Testis (tissue), 3 donors: ENCODE data around the gene ILKAP. TPM values are rescaled to one million over a fixed set of nuclear protein-coding genes. Genes with fewer than 3 reads are reported as not detected.

Experiments
- DNase-seq: peaks from one replicate; pipeline ENCODE4 v3.0.0-alpha.2; 2019
- H3K27ac ChIP-seq, 2 donors: fragments of 200-600 bp; sonication (generic); one replicate each; pipeline ENCODE4 v1.5.1; 2019
- H3K27me3 ChIP-seq: fragments of 200-600 bp; sonication (generic); one replicate; pipeline ENCODE4 v1.5.1; 2019
- H3K36me3 ChIP-seq: fragments of 200-600 bp; sonication (generic); one replicate; pipeline ENCODE4 v1.5.1; 2017; ENCODE audit warnings: low read depth; ENCODE audit errors: missing control alignments
- H3K4me1 ChIP-seq: fragments of 200-600 bp; sonication (generic); one replicate; pipeline ENCODE4 v1.5.1; 2019
- H3K4me3 ChIP-seq, 2 donors: fragments of 200-600 bp; sonication (generic); one replicate each; pipeline ENCODE4 v1.5.1; 2017 to 2019
- H3K9me3 ChIP-seq: fragments of 200-600 bp; sonication (generic); one replicate; pipeline ENCODE4 v1.5.1; 2017
- POLR2A ChIP-seq: fragments of 450-650 bp; IDR thresholded peaks from one replicate; pipeline ENCODE4 v1.6.1; 2017; ENCODE audit warnings: antibody characterized with exemption, mild to moderate bottlenecking, moderate library complexity
- WGBS, 2 donors: methylation state at CpG; one replicate each; pipeline ENCODE4 v1.1.5; 2018; 5-methylcytosine and 5-hydroxymethylcytosine counted together
- intact Hi-C: fragments of 100-400 bp; cut with DNase I; formaldehyde crosslinking; loops from one replicate; pipeline ENCODE4 v1.15.1; 2023; ENCODE audit warnings: low total_unique reads
- polyA plus RNA-seq: library from polyadenylated mRNA; stranded (reverse); fragments of 350-450 nt; fragmentation: Illumina TruSeq; extraction: RNeasy Lipid Tissue Mini Kit (QIAGEN cat#74804); gene quantifications from one replicate; pipeline ENCODE4 v1.2.3, GENCODE V29; 2014; ENCODE audit warnings: low read depth, low replicate concordance; ENCODE audit not compliant: insufficient read depth
- total RNA-seq, 2 donors: library from RNA; depleted of rRNA; stranded (reverse); fragments of >200 nt; gene quantifications; one replicate each; pipeline ENCODE4 v1.2.3, GENCODE V29; 2016
- TF ChIP-seq, protein P1 (sequence below), 3 experiments: fragments of 450-650 bp in 2 of 3; fragments of 200-600 bp in 1 of 3; sonication (generic) in 1 of 3; IDR thresholded peaks; one replicate each; pipeline ENCODE4 v1.5.1; 2016 to 2019; ENCODE audit warnings: antibody characterized with exemption in 3 of 3, mild to moderate bottlenecking in 2 of 3, moderate library complexity in 1 of 3

ILKAP gene
- total and polyA plus RNA-seq, 3 donors from 2014 or later: 44.8 to 65.3 (median 59.8) TPM

DNA sequence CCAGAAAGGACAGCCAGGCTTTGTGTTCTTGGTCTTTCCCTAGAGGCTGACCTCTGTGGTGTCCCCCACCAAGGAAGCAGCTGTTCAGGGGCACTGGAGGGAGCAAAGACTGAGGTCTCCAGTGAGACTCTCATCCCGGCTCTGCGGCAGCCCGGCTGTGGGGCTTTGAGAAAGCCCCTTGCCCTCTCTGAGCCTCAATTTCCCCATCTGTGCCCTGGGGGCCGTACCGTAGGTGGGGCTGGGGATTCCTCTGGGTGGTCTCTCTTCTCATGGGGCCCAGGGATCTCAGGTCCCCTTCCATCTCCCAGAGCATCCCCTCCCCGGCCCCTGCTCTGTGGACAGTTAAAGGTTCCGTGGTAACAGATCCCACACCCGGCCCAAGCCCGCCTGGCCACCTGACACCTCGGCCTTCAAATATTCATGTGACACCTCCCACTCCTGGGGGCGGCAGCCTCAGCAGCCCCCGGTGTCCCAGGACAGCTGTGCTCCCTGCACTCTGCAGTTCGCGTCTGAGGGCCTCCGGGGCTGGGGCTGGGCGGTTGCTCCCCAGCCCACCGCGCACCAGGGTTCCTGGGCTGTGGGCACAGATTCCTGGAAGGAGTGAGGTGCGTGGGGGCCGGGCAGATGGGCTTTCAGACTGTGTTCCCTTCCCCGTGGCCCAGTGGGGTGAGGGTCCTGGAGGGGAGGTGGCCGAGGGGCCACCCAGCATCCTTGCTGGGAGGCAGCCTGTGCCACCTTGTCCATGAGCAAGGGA is 80.1 kb downstream of the ILKAP start:
- H3K27ac ChIP-seq: no peak overlapping the region
- H3K9me3 ChIP-seq: no peaks in the 10 kb centered on the region
- 74 to 78% methylated on average over 14 to 19 of the region's 22 CpGs for WGBS, 2 donors
- DNase-seq: no peak
- peaks cover 2% of the 10 kb centered on the region for H3K4me1 ChIP-seq
- H3K27me3 ChIP-seq: no peaks in the 10 kb centered on the region
- no peaks in the 10 kb centered on the region for H3K36me3 ChIP-seq
- H3K4me3 ChIP-seq: no peak overlapping the region
- no peak for TF ChIP-seq POLR2A
- TF ChIP-seq, protein P1, sequence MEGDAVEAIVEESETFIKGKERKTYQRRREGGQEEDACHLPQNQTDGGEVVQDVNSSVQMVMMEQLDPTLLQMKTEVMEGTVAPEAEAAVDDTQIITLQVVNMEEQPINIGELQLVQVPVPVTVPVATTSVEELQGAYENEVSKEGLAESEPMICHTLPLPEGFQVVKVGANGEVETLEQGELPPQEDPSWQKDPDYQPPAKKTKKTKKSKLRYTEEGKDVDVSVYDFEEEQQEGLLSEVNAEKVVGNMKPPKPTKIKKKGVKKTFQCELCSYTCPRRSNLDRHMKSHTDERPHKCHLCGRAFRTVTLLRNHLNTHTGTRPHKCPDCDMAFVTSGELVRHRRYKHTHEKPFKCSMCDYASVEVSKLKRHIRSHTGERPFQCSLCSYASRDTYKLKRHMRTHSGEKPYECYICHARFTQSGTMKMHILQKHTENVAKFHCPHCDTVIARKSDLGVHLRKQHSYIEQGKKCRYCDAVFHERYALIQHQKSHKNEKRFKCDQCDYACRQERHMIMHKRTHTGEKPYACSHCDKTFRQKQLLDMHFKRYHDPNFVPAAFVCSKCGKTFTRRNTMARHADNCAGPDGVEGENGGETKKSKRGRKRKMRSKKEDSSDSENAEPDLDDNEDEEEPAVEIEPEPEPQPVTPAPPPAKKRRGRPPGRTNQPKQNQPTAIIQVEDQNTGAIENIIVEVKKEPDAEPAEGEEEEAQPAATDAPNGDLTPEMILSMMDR (IDR thresholded peaks at IDR 0.05): no peak
- intact Hi-C loops: no loop called here

DNA sequence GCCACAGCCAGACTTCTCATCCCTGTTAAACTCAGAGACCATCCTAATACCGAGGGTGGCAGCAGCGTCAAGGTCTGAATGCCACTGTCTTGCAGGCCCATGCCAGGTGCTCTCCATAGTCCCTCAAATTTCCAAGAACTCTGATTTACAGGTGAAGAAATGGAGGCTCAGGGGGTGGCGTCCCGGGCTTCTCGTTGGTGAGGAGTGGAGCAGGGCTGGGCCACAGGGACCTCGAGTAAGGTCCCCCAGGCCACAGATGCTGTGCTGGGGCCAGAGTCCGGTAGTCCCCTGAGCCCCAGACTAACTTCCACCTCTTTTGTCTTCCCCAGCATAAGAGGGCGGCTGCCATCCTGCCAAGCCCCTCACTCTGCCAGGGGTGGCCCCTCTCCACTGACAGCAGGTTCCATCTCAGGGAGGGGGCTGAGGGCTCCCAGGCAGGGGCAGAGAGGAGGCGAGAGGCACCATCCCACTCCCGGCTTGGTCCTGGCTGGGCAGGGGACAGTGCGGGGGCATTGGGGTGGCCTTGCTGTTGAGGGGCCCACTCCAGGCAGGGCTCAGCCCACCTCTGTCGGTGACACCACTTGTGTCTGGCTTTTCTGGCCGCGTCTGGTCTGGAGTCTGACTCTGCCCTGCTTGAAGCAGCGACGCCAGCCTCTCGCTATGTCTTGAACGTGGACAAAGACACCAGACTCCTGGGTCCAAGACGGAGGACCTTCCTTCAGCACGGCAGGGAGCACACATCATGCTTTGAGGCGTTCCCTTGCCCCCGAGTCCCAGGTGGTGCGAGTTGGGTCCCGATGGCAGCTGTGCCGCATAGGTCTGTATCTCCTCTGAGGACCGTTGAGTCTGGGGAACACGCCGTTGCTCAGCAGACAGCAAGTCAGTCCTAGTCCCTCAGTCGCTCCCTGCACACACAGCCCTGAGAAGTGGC is 80.9 kb downstream of the ILKAP start:
- intact Hi-C loops: no loop called here
- DNase-seq: no peak
- Histone ChIP-seq H3K27me3 (no peaks in the 10 kb centered on the region), H3K4me1 (no peaks in the 10 kb centered on the region), H3K9me3 (no peaks in the 10 kb centered on the region), H3K36me3 (no peaks in the 10 kb centered on the region), H3K27ac (no peak overlapping the region), H3K4me3 (no peak overlapping the region)
- TF ChIP-seq POLR2A: no peak
- TF ChIP-seq, protein P1 (IDR thresholded peaks at IDR 0.05): no peak
- WGBS, 2 donors: 89 to 93% methylated on average over 16 to 29 of the region's 29 CpGs

DNA sequence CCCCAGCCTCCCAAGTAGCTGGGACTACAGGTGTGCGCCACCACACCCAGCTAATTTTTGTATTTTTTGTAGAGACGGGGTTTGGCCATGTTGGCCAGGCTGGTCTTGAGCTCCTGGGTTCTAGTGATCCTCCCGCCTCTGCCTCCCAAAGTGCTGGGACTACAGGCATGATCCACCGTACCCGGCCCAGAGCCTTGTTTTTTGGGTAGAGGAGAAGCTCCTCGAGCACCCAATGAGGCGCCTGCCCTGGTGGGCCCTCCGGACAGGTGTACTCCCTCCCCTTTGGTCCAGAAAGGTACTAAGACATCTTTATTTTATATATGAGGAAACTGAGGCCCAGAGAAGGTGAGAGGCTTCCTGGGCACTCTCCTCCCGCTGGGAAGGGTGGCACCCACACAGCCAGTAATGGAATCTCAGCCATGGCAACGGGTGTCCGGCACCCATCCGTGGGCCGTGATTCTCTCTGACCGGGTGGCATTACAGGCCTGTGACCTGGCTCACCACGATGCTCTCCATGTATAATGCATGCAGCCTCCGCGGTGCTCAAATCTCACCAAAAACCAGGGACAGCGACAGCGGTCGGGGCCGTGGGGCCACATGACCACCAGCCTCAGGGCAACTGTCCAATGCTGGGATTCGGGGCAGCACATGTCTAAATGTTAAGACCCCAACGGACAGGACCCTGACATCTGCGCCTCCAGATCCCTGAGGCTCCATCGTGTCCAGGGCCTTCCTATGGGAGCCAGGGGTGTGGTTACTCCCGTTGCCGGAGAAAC is 81.8 kb downstream of the ILKAP start:
- Histone ChIP-seq H3K4me1 (no peaks in the 10 kb centered on the region), H3K4me3 (no peak overlapping the region), H3K27ac (no peak overlapping the region), H3K9me3 (no peaks in the 10 kb centered on the region), H3K27me3 (no peaks in the 10 kb centered on the region), H3K36me3 (no peaks in the 10 kb centered on the region)
- intact Hi-C loops: no loop called here
- no peak for DNase-seq
- 85 to 88% methylated on average over 17 to 27 of the region's 27 CpGs for WGBS, 2 donors
- TF ChIP-seq, protein P1 (IDR thresholded peaks at IDR 0.05): no peak
- TF ChIP-seq POLR2A: no peak

GRCh38 chr2:238120463-238121298 is 82.8 kb downstream of the ILKAP start:
- H3K27me3 ChIP-seq: no peaks in the 10 kb centered on the region
- TF ChIP-seq, protein P1 (IDR thresholded peaks at IDR 0.05): no peak
- TF ChIP-seq POLR2A: no peak
- H3K4me3 ChIP-seq: no peak overlapping the region
- H3K27ac ChIP-seq: no peak overlapping the region
- H3K4me1 ChIP-seq: no peaks in the 10 kb centered on the region
- WGBS, 2 donors: 56 to 80% methylated on average over 1 to 30 of the region's 30 CpGs
- no peak for DNase-seq
- no peaks in the 10 kb centered on the region for H3K9me3 ChIP-seq
- intact Hi-C loops: no loop called here
- H3K36me3 ChIP-seq: no peaks in the 10 kb centered on the region
